Epithelial cell of esophagus (primary cell): ENCODE data around the gene GCNT1.

Experiments used
- DNase-seq: peaks from one replicate; pipeline ENCODE4 v3.0.0; 2010; ENCODE audit warnings: low read depth
- H3K4me3 ChIP-seq: 2 replicates; pipeline ENCODE4 v1.5.1; 2011; ENCODE audit warnings: mild to moderate bottlenecking, low read length, control low read depth
- TF ChIP-seq, protein P1 (sequence below): IDR thresholded peaks from 2 replicates; pipeline ENCODE4 v1.5.1; 2011; ENCODE audit warnings: low read depth, mild to moderate bottlenecking, low read length, control low read depth, inconsistent platforms; ENCODE audit not compliant: insufficient read depth; ENCODE audit errors: missing control alignments

The GCNT1 gene

DNA sequence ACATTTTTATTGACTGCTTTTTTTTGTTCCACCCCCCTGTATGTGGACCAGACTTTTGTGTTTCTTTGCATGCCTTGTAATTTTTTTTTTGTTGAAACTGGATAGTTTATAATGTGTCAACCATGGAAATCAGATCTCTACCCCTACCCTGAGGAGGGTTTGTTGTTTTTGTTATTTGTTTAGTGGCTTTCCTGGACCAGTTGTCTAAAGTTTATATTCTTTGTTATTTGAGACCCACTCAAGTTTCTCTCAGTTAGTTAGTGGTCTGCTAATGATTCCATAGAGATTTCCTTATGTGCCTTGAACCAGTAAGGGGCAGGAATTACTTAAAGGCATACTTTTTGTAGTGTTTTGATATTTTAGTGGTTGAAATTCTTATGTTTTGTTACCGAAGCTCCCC lies 41.1 kb downstream of the GCNT1 start:
- no peak overlapping the region for H3K4me3 ChIP-seq
- DNase-seq: no peak
- TF ChIP-seq, protein P1, sequence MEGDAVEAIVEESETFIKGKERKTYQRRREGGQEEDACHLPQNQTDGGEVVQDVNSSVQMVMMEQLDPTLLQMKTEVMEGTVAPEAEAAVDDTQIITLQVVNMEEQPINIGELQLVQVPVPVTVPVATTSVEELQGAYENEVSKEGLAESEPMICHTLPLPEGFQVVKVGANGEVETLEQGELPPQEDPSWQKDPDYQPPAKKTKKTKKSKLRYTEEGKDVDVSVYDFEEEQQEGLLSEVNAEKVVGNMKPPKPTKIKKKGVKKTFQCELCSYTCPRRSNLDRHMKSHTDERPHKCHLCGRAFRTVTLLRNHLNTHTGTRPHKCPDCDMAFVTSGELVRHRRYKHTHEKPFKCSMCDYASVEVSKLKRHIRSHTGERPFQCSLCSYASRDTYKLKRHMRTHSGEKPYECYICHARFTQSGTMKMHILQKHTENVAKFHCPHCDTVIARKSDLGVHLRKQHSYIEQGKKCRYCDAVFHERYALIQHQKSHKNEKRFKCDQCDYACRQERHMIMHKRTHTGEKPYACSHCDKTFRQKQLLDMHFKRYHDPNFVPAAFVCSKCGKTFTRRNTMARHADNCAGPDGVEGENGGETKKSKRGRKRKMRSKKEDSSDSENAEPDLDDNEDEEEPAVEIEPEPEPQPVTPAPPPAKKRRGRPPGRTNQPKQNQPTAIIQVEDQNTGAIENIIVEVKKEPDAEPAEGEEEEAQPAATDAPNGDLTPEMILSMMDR: no peak

DNA sequence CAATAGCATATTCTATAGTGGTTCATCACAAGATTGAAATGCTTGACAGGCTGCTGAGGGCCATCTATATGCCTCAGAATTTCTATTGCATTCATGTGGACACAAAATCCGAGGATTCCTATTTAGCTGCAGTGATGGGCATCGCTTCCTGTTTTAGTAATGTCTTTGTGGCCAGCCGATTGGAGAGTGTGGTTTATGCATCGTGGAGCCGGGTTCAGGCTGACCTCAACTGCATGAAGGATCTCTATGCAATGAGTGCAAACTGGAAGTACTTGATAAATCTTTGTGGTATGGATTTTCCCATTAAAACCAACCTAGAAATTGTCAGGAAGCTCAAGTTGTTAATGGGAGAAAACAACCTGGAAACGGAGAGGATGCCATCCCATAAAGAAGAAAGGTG lies 43.8 kb downstream of the GCNT1 start:
- H3K4me3 ChIP-seq: no peak overlapping the region
- TF ChIP-seq, protein P1: no peak
- DNase-seq: no peak

DNA sequence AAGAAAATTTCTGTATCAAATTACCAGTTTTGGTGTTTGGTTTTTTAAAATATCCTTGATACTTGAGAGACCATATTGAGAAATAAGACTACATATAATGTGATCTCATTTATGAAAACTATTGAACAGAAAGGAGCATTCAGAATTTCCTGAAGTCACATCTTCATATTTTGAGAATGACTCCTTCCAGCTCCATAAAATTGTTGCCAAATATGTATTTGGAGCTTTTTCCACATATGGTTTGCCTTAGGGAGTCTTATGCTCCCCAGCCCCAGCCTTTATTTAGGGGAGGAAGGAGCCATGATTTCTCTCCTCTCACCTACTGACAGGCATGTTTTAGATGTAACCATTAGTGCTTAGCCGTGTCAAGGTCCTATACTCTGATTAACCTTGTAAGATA lies 51.1 kb downstream of the GCNT1 start:
- no peak for DNase-seq
- TF ChIP-seq, protein P1: no peak
- no peak overlapping the region for H3K4me3 ChIP-seq

DNA sequence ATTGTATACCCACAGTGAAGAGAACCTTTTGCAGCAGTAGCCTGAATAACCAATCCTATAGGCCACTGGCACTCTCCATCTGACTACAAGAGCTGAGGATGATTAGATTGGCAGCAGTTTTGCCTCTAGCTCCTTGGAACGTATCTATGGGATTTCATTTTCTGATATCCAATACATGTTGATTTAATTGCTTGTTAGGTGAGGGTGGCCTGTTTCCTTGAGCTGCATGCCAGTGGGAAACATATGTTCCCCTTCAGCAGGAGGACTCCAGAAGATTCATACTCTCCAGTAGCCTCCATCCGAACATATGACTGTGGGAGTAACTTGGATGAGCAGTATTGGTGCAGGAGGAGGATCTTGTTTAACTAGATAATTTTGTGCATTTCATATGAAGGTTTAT lies 51.5 kb downstream of the GCNT1 start:
- DNase-seq: no peak
- TF ChIP-seq, protein P1: no peak
- no peak overlapping the region for H3K4me3 ChIP-seq

DNA sequence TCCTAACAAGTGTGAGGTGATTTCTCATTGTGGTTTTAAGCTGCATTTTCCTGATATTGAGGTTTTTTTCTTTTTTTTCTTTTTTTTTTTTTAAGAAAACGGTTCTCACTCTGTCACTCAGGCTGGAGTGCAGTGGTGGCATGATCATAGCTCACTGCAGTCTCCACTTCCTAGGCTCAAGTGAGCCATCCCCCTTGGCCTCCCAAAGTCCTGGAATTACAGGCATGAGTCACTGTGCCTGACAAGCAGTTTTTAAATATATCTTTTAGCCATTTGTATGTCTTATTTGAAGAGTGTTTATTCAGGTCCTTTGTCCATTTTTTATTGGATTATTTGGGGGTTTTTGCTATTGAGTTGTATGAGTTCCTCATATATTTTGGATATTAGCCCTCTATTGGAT lies 53.8 kb downstream of the GCNT1 start:
- peak; percentile 52 for DNase-seq
- TF ChIP-seq, protein P1: no peak
- H3K4me3 ChIP-seq: no peak overlapping the region

DNA sequence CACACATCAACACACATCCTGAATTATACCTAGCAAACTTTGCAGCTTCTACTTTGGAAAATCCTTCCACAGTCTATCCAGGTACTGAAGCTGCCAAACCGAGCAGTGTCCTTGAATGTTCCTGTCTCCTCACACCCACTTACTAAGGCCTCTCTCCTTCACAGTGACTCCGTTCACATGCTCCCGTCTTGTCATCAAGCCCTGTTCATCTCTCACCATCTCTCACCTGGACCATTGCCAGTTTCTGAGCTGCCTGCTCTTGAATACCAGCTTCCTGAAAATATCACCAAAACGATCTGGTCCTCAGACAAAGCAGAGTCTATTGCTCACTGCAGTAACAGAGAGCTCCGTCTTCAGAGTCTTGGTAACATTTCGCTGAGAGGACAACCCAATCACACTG lies 57.4 kb downstream of the GCNT1 start:
- DNase-seq: peak; percentile 36
- H3K4me3 ChIP-seq: no peak overlapping the region
- TF ChIP-seq, protein P1: no peak

DNA sequence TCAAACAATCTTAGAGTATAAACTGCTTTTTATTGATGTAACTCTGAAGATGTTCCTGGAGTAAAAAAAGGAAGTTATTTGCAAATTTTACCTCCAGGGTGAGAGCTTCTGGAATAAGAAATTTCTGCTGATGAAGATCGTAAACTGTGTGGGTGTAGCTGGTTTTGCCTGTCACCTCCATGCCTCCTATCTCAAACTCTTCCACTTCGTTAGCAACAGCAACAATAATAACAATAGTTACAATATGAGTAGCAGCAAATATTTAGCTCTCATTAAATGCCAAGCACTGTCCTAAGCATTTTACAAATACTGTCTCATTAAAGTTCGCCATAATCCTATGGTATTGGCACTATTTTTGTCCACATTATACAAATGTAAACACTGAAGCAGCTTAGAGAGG lies 57.9 kb downstream of the GCNT1 start:
- TF ChIP-seq, protein P1: no peak
- no peak for DNase-seq
- H3K4me3 ChIP-seq: no peak overlapping the region
